Measurements from ENCODE around the gene LANCL1.

DNA sequence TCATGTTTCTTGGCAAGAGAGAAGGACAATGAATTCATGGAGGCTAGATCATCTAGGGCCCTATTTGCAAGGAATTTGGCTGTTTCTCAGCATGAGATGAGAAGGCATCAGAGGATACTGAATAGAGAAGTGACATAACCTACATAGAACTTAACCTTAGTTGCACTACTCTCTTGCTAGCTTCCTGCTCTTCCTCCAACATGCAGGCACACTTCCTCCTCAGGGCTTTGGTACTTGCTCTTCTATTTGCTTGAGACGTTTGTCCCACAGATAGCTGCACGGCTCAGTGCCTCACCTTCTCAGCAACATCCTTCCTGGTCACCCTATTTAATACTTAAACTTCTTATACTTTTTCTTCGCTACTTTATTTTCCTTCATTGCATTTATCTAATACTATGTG, 20.0 kb upstream of the LANCL1 start:
- TF ChIP-seq, protein P1, sequence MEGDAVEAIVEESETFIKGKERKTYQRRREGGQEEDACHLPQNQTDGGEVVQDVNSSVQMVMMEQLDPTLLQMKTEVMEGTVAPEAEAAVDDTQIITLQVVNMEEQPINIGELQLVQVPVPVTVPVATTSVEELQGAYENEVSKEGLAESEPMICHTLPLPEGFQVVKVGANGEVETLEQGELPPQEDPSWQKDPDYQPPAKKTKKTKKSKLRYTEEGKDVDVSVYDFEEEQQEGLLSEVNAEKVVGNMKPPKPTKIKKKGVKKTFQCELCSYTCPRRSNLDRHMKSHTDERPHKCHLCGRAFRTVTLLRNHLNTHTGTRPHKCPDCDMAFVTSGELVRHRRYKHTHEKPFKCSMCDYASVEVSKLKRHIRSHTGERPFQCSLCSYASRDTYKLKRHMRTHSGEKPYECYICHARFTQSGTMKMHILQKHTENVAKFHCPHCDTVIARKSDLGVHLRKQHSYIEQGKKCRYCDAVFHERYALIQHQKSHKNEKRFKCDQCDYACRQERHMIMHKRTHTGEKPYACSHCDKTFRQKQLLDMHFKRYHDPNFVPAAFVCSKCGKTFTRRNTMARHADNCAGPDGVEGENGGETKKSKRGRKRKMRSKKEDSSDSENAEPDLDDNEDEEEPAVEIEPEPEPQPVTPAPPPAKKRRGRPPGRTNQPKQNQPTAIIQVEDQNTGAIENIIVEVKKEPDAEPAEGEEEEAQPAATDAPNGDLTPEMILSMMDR (conservative IDR thresholded peaks at IDR 0.05 in 1 of 2, IDR thresholded peaks at IDR 0.05 in 1 of 2; ENCODE audit: extremely low read depth in 1 of 2, insufficient read depth in 1 of 2, low read depth in 1 of 2, low read length in 2 of 2) = no peak
- no peak for TF ChIP-seq EZH2 (IDR thresholded peaks at IDR 0.05; ENCODE audit: borderline replicate concordance, low read length)

Data from mammary epithelial cell (primary cell).